Measurements from ENCODE around the gene SLC48A1. TPM values are rescaled to one million over a fixed set of nuclear protein-coding genes. Genes with fewer than 3 reads are reported as not detected.

The SLC48A1 gene
- total and polyA plus RNA-seq, 4 donors, result 6.1 to 15.4 (median 9.3) TPM

GRCh38 chr12:47791874-47792273, 18.8 kb downstream of the SLC48A1 start:
- H3K4me3 ChIP-seq (ENCODE audit: low read depth in 1 of 3, low read length in 3 of 3), result no peak overlapping the region
- H3K27ac ChIP-seq (ENCODE audit: low read depth in 1 of 2, low read length in 2 of 2), result no peak overlapping the region
- peaks cover 2 to 30% (median 3%) of the 10 kb centered on the region in 4 donors for H3K36me3 ChIP-seq (ENCODE audit: control insufficient read depth in 4 of 4, insufficient read depth in 3 of 4, low read depth in 1 of 4, low read length in 3 of 4)
- no peaks in the 10 kb centered on the region for H3K27me3 ChIP-seq (ENCODE audit: control insufficient read depth in 4 of 4, insufficient read depth in 4 of 4, low read length in 3 of 4)
- no peak overlapping the region for H3K9ac ChIP-seq (ENCODE audit: low read depth in 1 of 2, low read length in 2 of 2)
- H3K4me1 ChIP-seq (ENCODE audit: control insufficient read depth in 4 of 4, insufficient read depth in 4 of 4, low read length in 3 of 4), result no peaks in the 10 kb centered on the region
- 94% methylated on average over 16 of the region's 16 CpGs for WGBS
- no peak for TF ChIP-seq YY1 (IDR thresholded peaks at IDR 0.05)
- TF ChIP-seq FOXA1 (IDR thresholded peaks at IDR 0.05), result no peak
- TF ChIP-seq TAF1 (conservative IDR thresholded peaks at IDR 0.05), result no peak
- TF ChIP-seq RXRA (IDR thresholded peaks at IDR 0.05), result no peak
- TF ChIP-seq ZBTB33 (IDR thresholded peaks at IDR 0.05), result no peak
- TF ChIP-seq FOXA2 (IDR thresholded peaks at IDR 0.05), result no peak
- TF ChIP-seq JUND (IDR thresholded peaks at IDR 0.05), result no peak
- no peak for TF ChIP-seq GABPA (IDR thresholded peaks at IDR 0.05 in 1 of 2, conservative IDR thresholded peaks at IDR 0.05 in 1 of 2)
- no peak for TF ChIP-seq HNF4A (conservative IDR thresholded peaks at IDR 0.05)
- no peak for TF ChIP-seq EGR1 (IDR thresholded peaks at IDR 0.05; ENCODE audit: low read depth in 2 of 2)
- no peak for TF ChIP-seq RAD21 (IDR thresholded peaks at IDR 0.05)
- TF ChIP-seq NR2F2 (IDR thresholded peaks at IDR 0.05), result no peak
- no peak for TF ChIP-seq HNF4G (IDR thresholded peaks at IDR 0.05)
- no peak for TF ChIP-seq MAX (IDR thresholded peaks at IDR 0.05)
- TF ChIP-seq CTCF (IDR thresholded peaks at IDR 0.05; ENCODE audit: low read depth, low read length, missing input control), result no peak
- no peak for TF ChIP-seq SP1 (IDR thresholded peaks at IDR 0.05)
- TF ChIP-seq ATF3 (IDR thresholded peaks at IDR 0.05), result no peak
- no peak for TF ChIP-seq REST (IDR thresholded peaks at IDR 0.05)
- no peak for DNase-seq (ENCODE audit: low spot score)
- no peaks in the 10 kb centered on the region for H3K9me3 ChIP-seq (ENCODE audit: control insufficient read depth in 4 of 4, low read length in 3 of 4)

Measured in liver (tissue), 9 donors.